Measurements from ENCODE around the gene SEPTIN7.

Gene SEPTIN7

DNA sequence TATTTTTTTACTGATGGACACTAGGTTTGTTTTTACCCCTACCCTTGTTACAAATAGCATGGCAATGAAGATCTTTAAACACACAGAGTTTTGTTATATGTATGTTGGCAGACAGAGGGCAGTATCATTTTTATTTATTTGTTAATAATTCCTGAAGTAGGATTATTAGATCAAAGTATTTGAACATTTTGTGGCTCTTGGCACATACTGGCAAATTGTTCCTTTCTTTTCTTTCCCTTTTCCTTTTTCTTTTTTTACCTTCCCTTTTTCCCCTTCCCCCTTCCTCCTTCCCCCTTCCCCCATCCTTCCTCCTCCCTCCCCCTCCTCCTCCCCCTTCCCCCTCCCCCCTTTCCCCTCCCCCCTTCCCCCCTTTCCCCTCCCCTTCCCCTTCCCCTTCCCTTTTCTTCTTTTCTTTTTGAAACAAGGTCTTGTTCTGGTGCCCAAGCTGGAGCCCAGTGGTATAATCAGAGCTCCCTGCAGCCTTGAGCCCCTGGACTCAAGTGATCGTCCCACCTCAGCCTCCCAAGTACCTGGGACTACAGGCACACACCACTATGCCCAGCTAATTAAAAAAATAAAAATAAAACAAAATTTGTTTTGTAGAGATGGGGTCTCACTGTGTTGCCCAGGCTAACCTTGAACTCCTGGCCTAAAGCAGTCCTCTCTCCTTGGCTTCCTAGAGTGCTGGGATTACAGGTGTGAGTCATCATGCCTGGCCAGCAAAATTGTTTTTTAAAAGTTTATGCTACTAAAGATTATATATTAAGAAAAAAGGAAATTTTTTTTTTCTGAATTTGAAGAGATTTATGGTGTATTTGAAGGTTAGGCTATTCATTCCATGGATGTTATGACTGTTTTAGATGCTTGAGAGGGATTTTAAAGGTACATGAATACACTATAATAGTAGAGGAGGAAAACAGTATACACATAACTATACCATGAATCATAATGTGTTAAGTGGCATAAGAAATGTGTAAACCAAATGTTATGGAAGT, 39.3 kb downstream of the SEPTIN7 start:
- Histone ChIP-seq H3K36me3 (peaks cover 35% of the 10 kb centered on the region), H3K27me3 (no peaks in the 10 kb centered on the region), H3K4me1 (ENCODE audit: control insufficient read depth in 1 of 2, insufficient read depth in 1 of 2, low read depth in 1 of 2, low read length in 1 of 2) (peaks cover 6 to 12% of the 10 kb centered on the region in 2 experiments), H3K9me3 (no peaks in the 10 kb centered on the region), H3K4me3 (ENCODE audit: low read depth in 1 of 2, low read length in 1 of 2) (no peak overlapping the region), H3K27ac (peak overlapping the region; percentile 69)
- no peak for TF ChIP-seq CTCF (IDR thresholded peaks at IDR 0.05)

DNA sequence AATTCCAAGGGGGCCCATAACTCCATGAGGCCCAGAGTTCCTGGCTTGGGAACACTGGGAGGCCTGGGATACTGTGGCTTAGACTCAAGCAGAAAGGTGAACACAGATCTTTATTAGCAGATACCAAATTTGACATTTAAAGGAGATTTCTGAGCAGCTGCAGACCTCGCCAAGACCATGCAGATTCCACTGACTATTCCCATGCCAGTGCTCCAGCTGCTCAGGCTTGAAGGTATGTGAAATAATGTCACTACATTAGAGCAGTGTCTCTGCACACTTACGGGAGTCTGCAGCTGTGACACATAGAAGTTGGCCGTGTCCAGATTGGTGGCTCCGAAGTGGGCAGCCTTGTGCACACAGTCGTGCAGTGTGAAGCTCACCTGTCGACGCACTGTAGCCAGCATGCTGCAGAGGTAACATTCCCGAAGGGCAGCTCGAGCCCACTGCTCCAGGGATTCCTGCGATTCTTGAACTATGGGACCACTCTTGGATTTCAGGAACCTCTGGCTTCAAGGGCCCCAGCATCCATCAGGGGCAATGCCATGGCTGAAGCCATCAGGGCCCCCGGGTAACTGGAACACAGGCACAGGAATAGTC, 46.1 kb downstream of the SEPTIN7 start:
- Histone ChIP-seq H3K4me1 (ENCODE audit: control insufficient read depth in 1 of 2, insufficient read depth in 1 of 2, low read depth in 1 of 2, low read length in 1 of 2) (no peaks in the 10 kb centered on the region), H3K36me3 (peaks cover 34% of the 10 kb centered on the region), H3K27me3 (no peaks in the 10 kb centered on the region), H3K4me3 (ENCODE audit: low read depth in 1 of 2, low read length in 1 of 2) (no peak overlapping the region), H3K9me3 (no peaks in the 10 kb centered on the region), H3K27ac (no peak overlapping the region)
- TF ChIP-seq CTCF (IDR thresholded peaks at IDR 0.05) = no peak

GRCh38 chr7:35848725-35849124, 47.9 kb downstream of the SEPTIN7 start:
- Histone ChIP-seq H3K4me1 (ENCODE audit: control insufficient read depth in 1 of 2, insufficient read depth in 1 of 2, low read depth in 1 of 2, low read length in 1 of 2) (no peaks in the 10 kb centered on the region), H3K4me3 (ENCODE audit: low read depth in 1 of 2, low read length in 1 of 2) (no peak overlapping the region), H3K27ac (no peak overlapping the region), H3K27me3 (no peaks in the 10 kb centered on the region), H3K36me3 (peaks cover 25% of the 10 kb centered on the region), H3K9me3 (no peaks in the 10 kb centered on the region)
- TF ChIP-seq CTCF (IDR thresholded peaks at IDR 0.05) = no peak

DNA sequence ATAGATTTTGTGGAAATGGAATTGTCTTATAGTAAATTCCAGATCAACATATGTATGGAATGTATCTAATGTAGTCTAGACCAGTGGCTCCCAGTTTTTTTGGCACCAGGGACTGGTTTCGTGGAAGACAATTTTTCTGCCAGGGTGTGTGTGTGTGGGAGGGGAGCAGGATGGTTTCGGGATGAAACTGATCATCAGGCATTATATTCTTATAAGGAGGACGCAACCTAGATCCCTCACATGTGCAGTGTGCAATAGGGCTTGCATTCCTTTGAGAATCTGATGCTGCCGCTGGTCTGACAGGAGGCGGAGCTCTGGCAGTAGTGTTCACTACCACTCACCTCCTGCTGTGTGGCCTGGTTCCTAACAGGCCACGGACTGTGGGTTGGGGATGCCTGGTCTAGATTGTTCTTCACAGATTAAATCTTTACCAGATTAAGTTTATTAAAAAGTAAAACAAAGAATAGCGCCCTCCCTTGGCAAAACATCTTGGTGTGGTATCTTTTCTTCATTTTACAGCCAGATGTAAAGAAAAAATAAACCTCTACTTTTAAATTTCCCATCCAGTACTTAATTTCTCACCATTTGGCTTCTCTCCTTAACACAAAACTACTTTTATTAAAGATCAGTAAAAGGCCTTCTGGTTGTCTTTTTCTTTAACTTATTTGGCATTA, 48.4 kb downstream of the SEPTIN7 start:
- Histone ChIP-seq H3K4me1 (ENCODE audit: control insufficient read depth in 1 of 2, insufficient read depth in 1 of 2, low read depth in 1 of 2, low read length in 1 of 2) (no peaks in the 10 kb centered on the region), H3K36me3 (peaks cover 25% of the 10 kb centered on the region), H3K27ac (no peak overlapping the region), H3K9me3 (no peaks in the 10 kb centered on the region), H3K27me3 (no peaks in the 10 kb centered on the region), H3K4me3 (ENCODE audit: low read depth in 1 of 2, low read length in 1 of 2) (no peak overlapping the region)
- TF ChIP-seq CTCF (IDR thresholded peaks at IDR 0.05) = no peak

DNA sequence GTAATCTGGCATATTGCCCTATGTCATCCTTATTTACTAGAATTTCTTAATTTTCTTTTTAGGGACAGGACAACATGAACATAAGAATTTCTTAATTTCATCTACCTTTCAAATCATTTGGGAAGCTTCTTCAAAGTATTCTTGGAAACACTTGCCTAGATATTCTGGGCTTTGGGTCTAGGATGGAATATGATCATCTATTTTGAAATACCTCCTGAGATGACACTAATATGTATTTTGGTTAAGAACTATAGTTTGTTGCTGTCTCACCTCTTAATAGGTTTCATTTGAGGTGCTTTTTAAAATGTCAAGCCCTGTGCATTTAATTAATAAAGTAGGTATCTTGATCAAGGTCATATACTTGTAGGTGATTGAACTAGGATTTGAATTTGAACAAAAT, 49.1 kb downstream of the SEPTIN7 start:
- H3K9me3 ChIP-seq = no peaks in the 10 kb centered on the region
- TF ChIP-seq CTCF (IDR thresholded peaks at IDR 0.05) = no peak
- no peak overlapping the region for H3K4me3 ChIP-seq (ENCODE audit: low read depth in 1 of 2, low read length in 1 of 2)
- H3K27ac ChIP-seq = peak overlapping the region; percentile 36
- H3K36me3 ChIP-seq = peaks cover 19% of the 10 kb centered on the region
- no peaks in the 10 kb centered on the region for H3K27me3 ChIP-seq
- H3K4me1 ChIP-seq (ENCODE audit: control insufficient read depth in 1 of 2, insufficient read depth in 1 of 2, low read depth in 1 of 2, low read length in 1 of 2) = no peaks in the 10 kb centered on the region

All from neutrophil (primary cell).